Measurements from ENCODE around the gene C9orf153. TPM values are rescaled to one million over a fixed set of nuclear protein-coding genes. Genes with fewer than 3 reads are reported as not detected.

Gene C9orf153
- total RNA-seq, 2 experiments from 2014 or later, result 0.26 to 0.39 TPM

GRCh38 chr9:86184138-86184524, 75.3 kb downstream of the C9orf153 start:
- Mint-ChIP-seq H3K27me3 (peaks cover 11% of the 10 kb centered on the region), H3K4me3 (no peak overlapping the region), H3K9me3 (peaks cover 2% of the 10 kb centered on the region), H3K4me1 (ENCODE audit: low read depth) (no peaks in the 10 kb centered on the region), H3K36me3 (no peaks in the 10 kb centered on the region), H3K27ac (no peak overlapping the region)
- ChIA-PET POLR2A (no interaction called here), CTCF (no interaction called here)
- intact Hi-C loops (cut with micrococcal nuclease), result no loop called here
- DNase-seq, result no peak

- peaks cover 11% of the 10 kb centered on the region for H3K27me3 Mint-ChIP-seq
- POLR2A ChIA-PET, result no interaction called here
- H3K4me1 Mint-ChIP-seq (ENCODE audit: low read depth), result no peaks in the 10 kb centered on the region
- no peak overlapping the region for H3K4me3 Mint-ChIP-seq
- no peak for DNase-seq
- H3K36me3 Mint-ChIP-seq, result no peaks in the 10 kb centered on the region
- intact Hi-C loops (cut with micrococcal nuclease), result no loop called here
- CTCF ChIA-PET, result no interaction called here
- no peak overlapping the region for H3K27ac Mint-ChIP-seq
- H3K9me3 Mint-ChIP-seq, result peaks cover 2% of the 10 kb centered on the region
These were observed 76.0 kb downstream of the C9orf153 start for GRCh38 chr9:86183229-86184137.

- Mint-ChIP-seq H3K4me3 (no peak overlapping the region), H3K27me3 (peaks cover 11% of the 10 kb centered on the region), H3K27ac (no peak overlapping the region), H3K9me3 (no peaks in the 10 kb centered on the region), H3K36me3 (no peaks in the 10 kb centered on the region), H3K4me1 (ENCODE audit: low read depth) (no peaks in the 10 kb centered on the region)
- ChIA-PET CTCF (no interaction called here), POLR2A (no interaction called here)
- intact Hi-C loops (cut with micrococcal nuclease), result no loop called here
- no peak for DNase-seq
These were observed 77.8 kb downstream of the C9orf153 start for GRCh38 chr9:86181379-86182315.

GRCh38 chr9:86178503-86178902, 81.0 kb downstream of the C9orf153 start:
- ChIA-PET POLR2A (no interaction called here), CTCF (no interaction called here)
- Mint-ChIP-seq H3K4me3 (no peak overlapping the region), H3K9me3 (no peaks in the 10 kb centered on the region), H3K27ac (no peak overlapping the region), H3K27me3 (peaks cover 3% of the 10 kb centered on the region), H3K4me1 (ENCODE audit: low read depth) (no peaks in the 10 kb centered on the region), H3K36me3 (no peaks in the 10 kb centered on the region)
- DNase-seq, result no peak
- intact Hi-C loops (cut with micrococcal nuclease), result no loop called here

- Mint-ChIP-seq H3K27ac (no peak overlapping the region), H3K9me3 (no peaks in the 10 kb centered on the region), H3K36me3 (no peaks in the 10 kb centered on the region), H3K4me3 (no peak overlapping the region), H3K27me3 (peaks cover 3% of the 10 kb centered on the region), H3K4me1 (ENCODE audit: low read depth) (no peaks in the 10 kb centered on the region)
- POLR2A ChIA-PET, result no interaction called here
- intact Hi-C loops (cut with micrococcal nuclease), result no loop called here
- CTCF ChIA-PET, result no interaction called here
- no peak for DNase-seq
These were observed 81.5 kb downstream of the C9orf153 start for GRCh38 chr9:86177995-86178394.

GRCh38 chr9:86176468-86176867, 83.0 kb downstream of the C9orf153 start:
- Mint-ChIP-seq H3K4me3 (no peak overlapping the region), H3K4me1 (ENCODE audit: low read depth) (no peaks in the 10 kb centered on the region), H3K36me3 (no peaks in the 10 kb centered on the region), H3K27me3 (peaks cover 4% of the 10 kb centered on the region), H3K9me3 (no peaks in the 10 kb centered on the region), H3K27ac (no peak overlapping the region)
- ChIA-PET POLR2A (no interaction called here), CTCF (interaction anchor here (0.5 kb wide), 1 partner anchor 26 kb away, joined by 5 read pairs; no protein-coding TSS in a partner anchor)
- no peak for DNase-seq
- intact Hi-C loops (cut with micrococcal nuclease), result no loop called here

GRCh38 chr9:86175743-86176456, 83.6 kb downstream of the C9orf153 start:
- intact Hi-C loops (cut with micrococcal nuclease), result no loop called here
- H3K9me3 Mint-ChIP-seq, result no peaks in the 10 kb centered on the region
- POLR2A ChIA-PET, result no interaction called here
- H3K27ac Mint-ChIP-seq, result no peak overlapping the region
- H3K27me3 Mint-ChIP-seq, result peaks cover 4% of the 10 kb centered on the region
- no peaks in the 10 kb centered on the region for H3K36me3 Mint-ChIP-seq
- H3K4me3 Mint-ChIP-seq, result no peak overlapping the region
- no peaks in the 10 kb centered on the region for H3K4me1 Mint-ChIP-seq (ENCODE audit: low read depth)
- no peak for DNase-seq
- CTCF ChIA-PET, result interaction anchor here (0.5 kb wide), 1 partner anchor 26 kb away, joined by 5 read pairs; no protein-coding TSS in a partner anchor

GRCh38 chr9:86175223-86175622, 84.2 kb downstream of the C9orf153 start:
- CTCF ChIA-PET, result no interaction called here
- H3K9me3 Mint-ChIP-seq, result no peaks in the 10 kb centered on the region
- H3K4me1 Mint-ChIP-seq (ENCODE audit: low read depth), result no peaks in the 10 kb centered on the region
- H3K27me3 Mint-ChIP-seq, result peaks cover 4% of the 10 kb centered on the region
- no peak overlapping the region for H3K4me3 Mint-ChIP-seq
- intact Hi-C loops (cut with micrococcal nuclease), result no loop called here
- no peak for DNase-seq
- H3K36me3 Mint-ChIP-seq, result no peaks in the 10 kb centered on the region
- POLR2A ChIA-PET, result no interaction called here
- H3K27ac Mint-ChIP-seq, result no peak overlapping the region

Other genes starting within 250 kb of the C9orf153 start
- 1 to 10 TPM; 2.0 to 2.1 TPM for gene GOLM1, start 160.1 kb downstream of the C9orf153 start, total RNA-seq
- 10 to 100 TPM; 21.4 to 22.1 TPM for gene ISCA1, start 22.9 kb upstream of the C9orf153 start, total RNA-seq
- gene TUT7, start 94.8 kb upstream of the C9orf153 start, total RNA-seq, result 10 to 100 TPM; 50.7 to 56.8 TPM